HG03159 (cell line): ENCODE measurements around the gene AJM1.
"Not testable (repeated sequence)": the region's sequence is repeated elsewhere in the genome, so short reads cannot be mapped to it uniquely, and the experiment has no call there.

Experiments
- ATAC-seq: cut with Tn5 transposase; IDR thresholded peaks from one replicate; pipeline ENCODE4 v1.9.1; 2021; ENCODE audit warnings: mild to moderate bottlenecking, moderate library complexity; ENCODE audit not compliant: unreplicated experiment

AJM1 gene

GRCh38 chr9:136829981-136830885 lies 12.0 kb upstream of the AJM1 start:
- ATAC-seq: no peak

DNA sequence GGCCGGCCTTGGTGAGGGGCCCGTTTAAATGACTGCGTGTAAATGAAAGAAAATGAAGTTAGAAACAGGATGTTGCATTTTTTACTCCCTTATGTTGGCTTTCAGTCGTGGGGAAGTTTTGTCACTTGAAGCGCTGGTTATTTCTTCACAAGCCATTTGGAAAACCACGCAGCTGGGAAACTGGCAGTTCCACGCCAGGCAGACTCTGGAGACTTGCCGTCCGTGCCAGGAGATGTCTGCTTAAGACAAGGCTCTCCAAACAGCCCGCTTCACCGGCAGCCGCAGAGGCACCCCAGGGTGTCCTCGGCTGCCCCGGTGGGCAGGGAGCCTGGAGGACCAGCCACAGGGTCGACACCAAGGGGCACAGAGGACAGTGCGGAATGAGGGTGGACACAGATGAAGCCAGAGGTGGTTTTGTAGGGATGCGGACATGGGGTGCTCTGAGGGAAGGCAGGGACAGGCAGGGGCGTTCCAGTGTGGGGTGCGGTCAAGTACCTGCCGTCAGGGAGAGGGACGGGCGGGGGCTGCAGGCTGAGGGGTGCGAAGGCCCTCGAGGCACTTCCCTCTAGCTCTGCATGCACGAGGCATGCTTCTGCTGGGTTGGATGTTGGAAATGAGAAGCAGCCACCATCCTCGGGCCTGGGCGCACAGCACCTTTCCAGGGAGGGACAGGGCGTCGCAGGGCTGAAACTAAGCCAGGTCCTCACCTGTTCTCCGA lies 11.1 kb upstream of the AJM1 start:
- no peak for ATAC-seq

DNA sequence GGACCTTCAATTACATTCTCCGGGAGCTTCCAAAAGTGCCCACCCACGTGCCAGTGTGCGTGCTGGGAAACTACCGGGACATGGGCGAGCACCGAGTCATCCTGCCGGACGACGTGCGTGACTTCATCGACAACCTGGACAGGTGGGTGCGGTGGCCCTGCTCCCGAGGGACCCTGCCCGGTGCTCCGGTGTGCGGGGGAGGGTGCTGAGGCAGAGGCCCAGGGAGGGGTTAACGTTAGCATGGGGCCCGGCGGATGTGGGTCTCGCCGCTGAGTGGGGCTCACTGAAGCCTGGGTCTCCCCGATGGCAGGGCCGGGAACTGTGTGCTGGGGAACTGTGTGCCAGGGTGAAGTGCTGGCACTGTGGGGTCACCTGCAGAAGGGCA lies 10.6 kb upstream of the AJM1 start:
- ATAC-seq: no peak

DNA sequence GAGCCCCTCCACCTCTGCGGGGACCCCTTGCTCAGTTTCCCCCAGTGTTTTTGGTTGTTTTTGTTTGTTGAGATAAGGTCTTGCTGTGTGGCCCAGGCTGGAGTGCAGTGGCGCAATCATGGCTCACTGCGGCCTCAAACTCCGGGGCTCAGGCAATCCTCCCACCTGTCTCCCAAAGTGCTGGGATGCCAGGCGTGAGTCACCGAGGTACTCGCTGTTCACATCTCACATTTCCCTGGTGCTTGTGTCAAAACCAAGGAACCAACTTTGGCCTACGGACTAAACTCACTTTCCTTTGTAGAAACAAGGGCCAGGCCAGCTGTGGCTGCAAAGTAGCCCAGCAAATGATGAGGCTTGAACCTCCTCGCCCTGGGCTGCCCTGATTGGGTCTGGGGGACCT lies 9.7 kb upstream of the AJM1 start:
- ATAC-seq: no peak

GRCh38 chr9:136833381-136834048 lies 8.8 kb upstream of the AJM1 start:
- ATAC-seq: not testable (repeated sequence)

DNA sequence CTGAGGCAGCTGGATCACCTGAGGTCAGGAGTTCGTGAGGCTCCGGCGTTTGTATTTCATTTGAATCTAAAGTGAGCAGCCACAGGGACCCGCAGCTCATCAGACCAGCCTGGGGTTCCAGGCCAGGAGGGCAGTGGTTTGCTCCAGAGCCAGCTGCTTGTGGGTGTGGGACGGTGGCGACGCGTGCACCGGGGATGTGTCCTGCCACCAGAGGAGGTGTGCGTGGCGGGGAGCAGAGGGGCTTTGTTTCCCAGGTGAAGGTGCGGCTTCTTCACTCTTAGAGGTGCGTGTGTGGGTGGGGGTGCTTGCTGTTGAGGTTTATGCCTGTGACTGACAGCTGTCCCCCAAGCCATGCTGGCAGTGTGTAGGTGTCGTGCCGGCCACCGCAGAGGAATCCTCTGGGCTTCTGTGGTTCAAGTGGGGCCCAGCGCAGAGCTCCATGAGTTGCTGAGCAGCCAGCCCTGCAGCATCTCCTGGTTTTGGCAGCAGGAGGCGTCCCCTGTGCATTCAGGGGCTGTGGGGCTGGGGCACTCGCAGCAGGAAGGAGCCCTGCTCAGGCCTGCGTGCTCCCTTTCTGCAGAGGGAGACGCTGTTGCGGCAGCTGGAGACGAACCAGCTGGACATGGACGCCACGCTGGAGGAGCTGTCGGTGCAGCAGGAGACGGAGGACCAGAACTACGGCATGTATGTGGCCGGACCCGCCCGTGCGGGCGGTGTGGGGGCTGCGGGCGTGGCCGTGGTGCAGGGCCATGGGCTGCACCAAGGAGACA lies 6.9 kb upstream of the AJM1 start:
- no peak for ATAC-seq

- no peak for ATAC-seq
Observed at GRCh38 chr9:136835932-136836904, 6.1 kb upstream of the AJM1 start.

DNA sequence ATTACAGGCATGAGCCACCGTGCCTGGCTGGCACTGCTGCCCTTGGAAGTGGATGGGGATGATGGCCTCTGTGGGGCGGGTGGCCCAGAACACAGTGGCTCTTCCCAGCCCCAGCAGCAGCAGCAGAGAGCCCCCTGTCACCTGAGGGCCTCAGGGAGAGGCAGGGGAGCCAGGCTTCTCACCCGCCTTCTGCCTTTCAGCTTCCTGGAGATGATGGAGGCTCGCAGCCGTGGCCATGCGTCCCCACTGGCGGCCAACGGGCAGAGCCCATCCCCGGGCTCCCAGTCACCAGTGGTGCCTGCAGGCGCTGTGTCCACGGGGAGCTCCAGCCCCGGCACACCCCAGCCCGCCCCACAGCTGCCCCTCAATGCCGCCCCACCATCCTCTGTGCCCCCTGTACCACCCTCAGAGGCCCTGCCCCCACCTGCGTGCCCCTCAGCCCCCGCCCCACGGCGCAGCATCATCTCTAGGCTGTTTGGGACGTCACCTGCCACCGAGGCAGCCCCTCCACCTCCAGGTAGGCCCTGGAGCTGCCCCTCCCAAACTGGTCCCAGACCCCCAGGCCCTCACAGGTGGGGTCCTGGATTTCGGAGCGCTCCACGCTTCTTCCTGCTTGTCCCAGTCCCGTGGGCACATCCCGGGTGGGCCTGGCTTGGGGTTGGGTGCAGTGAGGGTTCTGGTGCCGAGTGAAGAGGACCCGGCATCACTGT lies 5.0 kb upstream of the AJM1 start:
- no peak for ATAC-seq

- not testable (repeated sequence) for ATAC-seq
Observed at GRCh38 chr9:136837856-136838277, 4.4 kb upstream of the AJM1 start.

GRCh38 chr9:136838314-136839228 lies 3.7 kb upstream of the AJM1 start:
- no peak for ATAC-seq

GRCh38 chr9:136839229-136840139 lies 2.8 kb upstream of the AJM1 start:
- ATAC-seq: no peak

DNA sequence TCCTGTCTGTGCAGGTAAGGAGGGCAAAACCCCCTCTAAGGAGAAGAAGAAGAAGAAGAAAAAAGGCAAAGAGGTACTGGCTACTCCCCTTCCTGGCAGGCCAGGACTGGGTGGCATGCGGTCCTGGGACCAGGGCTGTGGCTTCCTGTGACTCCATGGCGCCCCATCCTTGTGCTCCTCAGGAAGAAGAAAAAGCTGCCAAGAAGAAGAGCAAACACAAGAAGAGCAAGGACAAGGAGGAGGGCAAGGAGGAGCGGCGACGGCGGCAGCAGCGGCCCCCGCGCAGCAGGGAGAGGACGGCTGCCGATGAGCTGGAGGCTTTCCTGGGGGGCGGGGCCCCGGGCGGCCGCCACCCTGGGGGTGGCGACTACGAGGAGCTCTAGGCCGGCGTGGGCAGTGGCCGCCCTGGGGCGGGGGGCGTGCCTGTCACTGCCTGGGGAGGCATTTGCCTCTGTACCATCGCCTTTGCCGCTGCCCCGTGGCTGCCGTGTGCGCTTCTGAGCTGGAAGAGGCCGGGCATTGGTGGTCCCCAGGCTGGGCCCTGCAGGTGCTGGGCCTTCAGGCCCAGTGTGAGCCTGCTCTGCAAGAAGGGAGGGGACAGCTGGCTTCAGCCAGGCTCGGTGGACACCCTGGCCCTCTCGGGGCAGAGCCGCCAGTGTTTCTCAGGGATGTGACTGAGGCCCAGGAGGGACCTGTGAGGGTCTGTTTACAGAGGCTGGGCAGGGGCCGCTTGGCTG lies 2.0 kb upstream of the AJM1 start:
- ATAC-seq: no peak

- ATAC-seq: no peak
Observed at GRCh38 chr9:136840877-136841645, 1.2 kb upstream of the AJM1 start.

DNA sequence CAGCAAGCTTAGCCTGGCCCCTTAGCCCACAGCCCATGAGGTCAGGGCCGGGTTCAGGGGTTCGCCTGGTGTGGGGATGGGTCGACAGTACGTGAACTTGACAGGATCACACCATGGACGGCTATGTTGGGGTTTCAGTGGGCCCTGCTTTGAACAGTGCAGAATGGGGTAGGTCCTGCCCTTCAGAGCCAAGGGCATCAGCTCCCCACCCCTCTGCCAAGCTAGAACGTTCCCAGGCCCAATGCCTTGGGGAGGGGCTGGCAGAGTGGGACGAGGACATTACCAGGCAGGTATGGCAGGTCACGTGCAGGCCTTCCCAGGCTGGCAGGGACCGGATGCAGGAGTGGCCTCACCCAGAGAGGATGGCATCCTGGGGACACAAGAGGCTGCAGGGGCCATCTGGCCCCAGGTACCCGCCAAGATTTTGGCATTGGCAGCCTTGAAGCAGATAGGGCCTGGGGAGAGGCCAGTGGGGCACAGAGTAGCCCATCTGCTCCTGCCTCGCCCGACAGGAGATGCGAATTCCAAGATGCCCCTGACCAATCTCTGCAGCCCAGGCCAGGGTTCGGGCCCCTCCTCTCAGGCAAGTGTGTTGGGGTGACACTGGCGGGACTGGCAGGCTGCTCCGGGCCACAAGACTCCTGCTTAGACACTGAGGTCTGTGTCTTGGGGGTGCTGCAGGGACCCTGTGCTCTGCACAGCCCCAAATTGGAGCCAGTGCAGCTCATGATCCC lies 465 bp upstream of the AJM1 start:
- not testable (repeated sequence) for ATAC-seq
